ENCODE data around the gene PURB. TPM values are rescaled to one million over a fixed set of nuclear protein-coding genes. Genes with fewer than 3 reads are reported as not detected.
"Not testable (repeated sequence)": the region's sequence is repeated elsewhere in the genome, so short reads cannot be mapped to it uniquely, and the experiment has no call there.

The PURB gene
- total RNA-seq, 3 donors from 2014 or later (not counting 1 experiment from before 2014, with no cell fraction given), result 28.5 to 36.0 (median 33.7) TPM

DNA sequence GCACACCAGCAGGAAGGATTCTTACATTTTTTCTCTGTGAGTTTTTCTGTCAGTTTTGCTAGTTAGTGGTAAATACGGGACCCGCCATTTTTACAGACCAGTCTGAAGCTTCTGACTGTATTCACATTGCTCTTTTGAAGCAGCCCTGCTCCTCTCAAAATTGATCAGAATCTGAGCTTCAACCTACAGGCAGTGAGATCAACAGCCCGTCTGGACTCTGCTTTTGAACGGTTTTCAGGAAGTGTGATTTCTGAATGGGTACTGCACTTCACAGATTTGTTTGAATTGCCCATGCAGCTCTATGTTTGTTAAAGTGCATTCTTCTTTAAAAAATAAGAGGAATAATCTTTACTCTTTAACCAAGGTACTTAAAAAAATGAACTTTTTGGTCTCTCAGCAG, 8.9 kb downstream of the PURB start:
- H3K9me3 ChIP-seq (ENCODE audit: control insufficient read depth, insufficient read depth, low read length), result no peaks in the 10 kb centered on the region
- peaks cover 2% of the 10 kb centered on the region for H3K36me3 ChIP-seq (ENCODE audit: control insufficient read depth, insufficient read depth, low read length)
- Mint-ChIP-seq H3K27ac (peak overlapping the region in 1 of 2 donors; percentile 23), H3K27me3 (ENCODE audit: low read depth in 2 of 2) (no peaks in the 10 kb centered on the region), H3K9me3 (no peaks in the 10 kb centered on the region), H3K4me1 (peaks cover 20% of the 10 kb centered on the region in 2 donors), H3K36me3 (no peaks in the 10 kb centered on the region), H3K4me3 (no peak overlapping the region)
- H3K27ac ChIP-seq (ENCODE audit: low read length), result no peak overlapping the region
- DNase-seq (no peak), ATAC-seq (no peak)
- WGBS (ENCODE audit: insufficient coverage), result 55% methylated on average over 4 of the region's 4 CpGs
- no peak overlapping the region for H3K4me3 ChIP-seq (ENCODE audit: low read length)
- H3K4me1 ChIP-seq (ENCODE audit: control insufficient read depth, insufficient read depth, low read length), result peaks cover 7% of the 10 kb centered on the region
- no peaks in the 10 kb centered on the region for H3K27me3 ChIP-seq (ENCODE audit: control insufficient read depth, insufficient read depth, low read length)
- intact Hi-C loops (cut with micrococcal nuclease), result no loop called here
- TF ChIP-seq, protein P1, sequence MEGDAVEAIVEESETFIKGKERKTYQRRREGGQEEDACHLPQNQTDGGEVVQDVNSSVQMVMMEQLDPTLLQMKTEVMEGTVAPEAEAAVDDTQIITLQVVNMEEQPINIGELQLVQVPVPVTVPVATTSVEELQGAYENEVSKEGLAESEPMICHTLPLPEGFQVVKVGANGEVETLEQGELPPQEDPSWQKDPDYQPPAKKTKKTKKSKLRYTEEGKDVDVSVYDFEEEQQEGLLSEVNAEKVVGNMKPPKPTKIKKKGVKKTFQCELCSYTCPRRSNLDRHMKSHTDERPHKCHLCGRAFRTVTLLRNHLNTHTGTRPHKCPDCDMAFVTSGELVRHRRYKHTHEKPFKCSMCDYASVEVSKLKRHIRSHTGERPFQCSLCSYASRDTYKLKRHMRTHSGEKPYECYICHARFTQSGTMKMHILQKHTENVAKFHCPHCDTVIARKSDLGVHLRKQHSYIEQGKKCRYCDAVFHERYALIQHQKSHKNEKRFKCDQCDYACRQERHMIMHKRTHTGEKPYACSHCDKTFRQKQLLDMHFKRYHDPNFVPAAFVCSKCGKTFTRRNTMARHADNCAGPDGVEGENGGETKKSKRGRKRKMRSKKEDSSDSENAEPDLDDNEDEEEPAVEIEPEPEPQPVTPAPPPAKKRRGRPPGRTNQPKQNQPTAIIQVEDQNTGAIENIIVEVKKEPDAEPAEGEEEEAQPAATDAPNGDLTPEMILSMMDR (IDR thresholded peaks at IDR 0.05), result no peak

DNA sequence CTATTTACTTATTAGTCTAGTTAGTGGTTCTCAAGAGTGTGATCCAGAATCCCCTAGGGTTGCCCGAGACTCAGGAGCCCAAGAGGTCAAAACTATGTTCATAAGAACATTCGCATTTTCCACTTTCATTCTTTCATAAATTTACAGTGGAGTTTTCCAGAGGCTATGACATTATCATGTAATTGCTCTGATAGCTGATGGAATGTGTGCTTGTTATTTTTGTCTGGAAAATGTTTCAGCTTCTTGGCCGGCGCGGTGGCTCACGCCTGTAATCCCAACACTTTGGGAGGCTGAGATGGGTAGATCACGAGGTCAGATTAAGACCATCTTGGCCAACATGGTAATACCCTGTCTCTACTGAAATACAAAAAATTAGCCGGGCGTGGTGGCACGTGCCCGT, 10.1 kb downstream of the PURB start:
- DNase-seq, result no peak
- Histone ChIP-seq H3K36me3 (ENCODE audit: control insufficient read depth, insufficient read depth, low read length) (peaks cover 2% of the 10 kb centered on the region), H3K27ac (ENCODE audit: low read length) (no peak overlapping the region), H3K4me3 (ENCODE audit: low read length) (no peak overlapping the region), H3K27me3 (ENCODE audit: control insufficient read depth, insufficient read depth, low read length) (no peaks in the 10 kb centered on the region), H3K4me1 (ENCODE audit: control insufficient read depth, insufficient read depth, low read length) (no peaks in the 10 kb centered on the region), H3K9me3 (ENCODE audit: control insufficient read depth, insufficient read depth, low read length) (no peaks in the 10 kb centered on the region)
- Mint-ChIP-seq H3K27ac (peak overlapping the region in 1 of 2 donors; percentile 23), H3K4me3 (no peak overlapping the region), H3K36me3 (no peaks in the 10 kb centered on the region), H3K4me1 (peaks cover 8% of the 10 kb centered on the region in 2 donors), H3K9me3 (no peaks in the 10 kb centered on the region), H3K27me3 (ENCODE audit: low read depth in 2 of 2) (no peaks in the 10 kb centered on the region)
- ATAC-seq, result no peak
- TF ChIP-seq, protein P1 (IDR thresholded peaks at IDR 0.05), result no peak
- 97% methylated on average over 10 of the region's 11 CpGs for WGBS (ENCODE audit: insufficient coverage)
- intact Hi-C loops (cut with micrococcal nuclease), result no loop called here

DNA sequence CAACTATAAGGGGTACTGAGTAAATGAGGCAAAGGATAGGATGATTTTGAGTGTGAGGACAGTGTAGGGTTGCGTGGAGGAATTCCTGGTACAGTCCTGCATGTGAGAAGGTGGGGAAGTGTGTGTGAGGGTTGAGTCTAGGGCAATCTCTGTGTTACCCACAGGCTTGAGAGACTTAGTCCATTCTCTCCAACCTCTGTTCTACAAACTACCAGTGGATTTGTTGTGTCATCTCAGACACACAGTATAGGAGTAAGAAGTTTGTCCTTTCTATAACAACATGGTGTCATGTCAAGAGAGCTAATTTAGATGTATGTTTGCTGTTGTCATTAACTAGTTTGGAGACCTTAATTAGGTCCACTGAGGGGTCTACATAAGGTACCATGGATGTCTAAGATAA, 12.5 kb downstream of the PURB start:
- H3K36me3 ChIP-seq (ENCODE audit: control insufficient read depth, insufficient read depth, low read length), result no peaks in the 10 kb centered on the region
- no peak overlapping the region for H3K27ac ChIP-seq (ENCODE audit: low read length)
- no peak for DNase-seq
- no peaks in the 10 kb centered on the region for H3K27me3 ChIP-seq (ENCODE audit: control insufficient read depth, insufficient read depth, low read length)
- H3K9me3 ChIP-seq (ENCODE audit: control insufficient read depth, insufficient read depth, low read length), result no peaks in the 10 kb centered on the region
- H3K4me3 ChIP-seq (ENCODE audit: low read length), result no peak overlapping the region
- WGBS (ENCODE audit: insufficient coverage), result 100% methylated on average over 1 of the region's 1 CpG
- H3K27me3 Mint-ChIP-seq (ENCODE audit: low read depth in 2 of 2), result no peaks in the 10 kb centered on the region
- no peaks in the 10 kb centered on the region for H3K4me1 ChIP-seq (ENCODE audit: control insufficient read depth, insufficient read depth, low read length)
- no peaks in the 10 kb centered on the region for H3K4me1 Mint-ChIP-seq
- H3K9me3 Mint-ChIP-seq, result no peaks in the 10 kb centered on the region
- no peak overlapping the region for H3K4me3 Mint-ChIP-seq
- no peak for ATAC-seq
- H3K27ac Mint-ChIP-seq, result no peak overlapping the region
- intact Hi-C loops (cut with micrococcal nuclease), result no loop called here
- H3K36me3 Mint-ChIP-seq, result no peaks in the 10 kb centered on the region
- TF ChIP-seq, protein P1 (IDR thresholded peaks at IDR 0.05), result no peak

DNA sequence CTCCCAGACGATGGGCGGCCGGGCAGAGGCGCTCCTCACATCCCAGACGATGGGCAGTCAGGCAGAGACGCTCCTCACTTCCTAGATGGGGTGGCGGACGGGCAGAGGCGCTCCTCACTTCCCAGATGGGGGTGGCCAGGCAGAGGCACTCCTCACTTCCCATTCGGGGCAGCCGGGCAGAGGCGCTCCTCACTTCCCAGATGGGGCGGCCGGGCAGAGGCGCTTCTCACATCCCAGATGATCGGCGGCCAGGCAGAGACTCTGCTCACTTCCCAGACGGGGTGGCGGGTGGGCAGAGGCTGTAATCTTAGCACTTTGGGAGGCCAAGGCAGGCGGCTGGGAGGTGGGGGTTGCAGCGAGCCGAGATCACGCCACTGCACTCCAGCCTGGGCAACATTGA, 13.4 kb downstream of the PURB start:
- H3K4me3 ChIP-seq (ENCODE audit: low read length); H3K27me3 ChIP-seq (ENCODE audit: control insufficient read depth, insufficient read depth, low read length); H3K9me3 Mint-ChIP-seq; H3K36me3 ChIP-seq (ENCODE audit: control insufficient read depth, insufficient read depth, low read length); H3K27ac Mint-ChIP-seq; DNase-seq; H3K27ac ChIP-seq (ENCODE audit: low read length); H3K9me3 ChIP-seq (ENCODE audit: control insufficient read depth, insufficient read depth, low read length); H3K4me3 Mint-ChIP-seq; ATAC-seq; H3K4me1 Mint-ChIP-seq; intact Hi-C loops (cut with micrococcal nuclease); H3K4me1 ChIP-seq (ENCODE audit: control insufficient read depth, insufficient read depth, low read length); H3K27me3 Mint-ChIP-seq (ENCODE audit: low read depth in 2 of 2); H3K36me3 Mint-ChIP-seq: not testable (repeated sequence)
- WGBS (ENCODE audit: insufficient coverage), result 95% methylated on average over 23 of the region's 23 CpGs

DNA sequence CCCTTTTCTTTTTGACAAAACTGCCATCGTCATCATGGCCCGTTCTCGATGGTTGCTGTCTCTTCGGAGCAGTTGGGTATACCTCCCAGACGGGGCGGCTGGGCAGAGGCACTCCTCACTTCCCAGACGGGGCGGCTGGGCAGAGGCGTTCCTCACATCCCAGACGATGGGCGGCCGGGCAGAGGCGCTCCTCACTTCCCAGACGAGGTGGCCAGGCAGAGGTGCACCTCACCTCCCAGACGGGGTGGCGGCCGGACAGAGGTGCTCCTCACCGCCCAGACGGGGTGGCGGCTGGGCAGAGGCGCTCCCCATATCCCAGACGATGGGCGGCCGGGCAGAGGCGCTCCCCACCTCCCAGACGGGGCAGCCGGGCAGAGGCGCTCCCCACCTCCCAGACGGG, 14.6 kb downstream of the PURB start:
- H3K9me3 ChIP-seq (ENCODE audit: control insufficient read depth, insufficient read depth, low read length); H3K9me3 Mint-ChIP-seq; ATAC-seq; H3K36me3 ChIP-seq (ENCODE audit: control insufficient read depth, insufficient read depth, low read length); H3K27ac Mint-ChIP-seq; H3K36me3 Mint-ChIP-seq; H3K4me3 Mint-ChIP-seq; H3K4me1 Mint-ChIP-seq; H3K27ac ChIP-seq (ENCODE audit: low read length); intact Hi-C loops (cut with micrococcal nuclease); H3K4me1 ChIP-seq (ENCODE audit: control insufficient read depth, insufficient read depth, low read length); H3K4me3 ChIP-seq (ENCODE audit: low read length); H3K27me3 Mint-ChIP-seq (ENCODE audit: low read depth in 2 of 2); DNase-seq; H3K27me3 ChIP-seq (ENCODE audit: control insufficient read depth, insufficient read depth, low read length): not testable (repeated sequence)
- WGBS (ENCODE audit: insufficient coverage), result 90% methylated on average over 26 of the region's 29 CpGs

DNA sequence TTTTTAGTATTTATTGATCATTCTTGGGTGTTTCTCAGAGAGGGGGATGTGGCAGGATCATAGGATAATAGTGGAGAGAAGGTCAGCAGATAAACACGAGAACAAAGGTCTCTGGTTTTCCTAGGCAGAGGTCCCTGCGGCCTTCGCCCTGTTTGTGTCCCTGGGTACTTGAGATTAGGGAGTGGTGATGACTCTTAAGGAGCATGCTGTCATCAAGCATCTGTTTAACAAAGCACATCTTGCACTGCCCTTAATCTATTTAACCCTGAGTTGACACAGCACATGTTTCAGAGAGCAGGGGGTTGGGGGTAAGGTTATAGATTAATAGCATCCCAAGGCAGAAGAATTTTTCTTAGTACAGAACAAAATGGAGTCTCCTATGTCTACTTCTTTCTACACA, 15.0 kb downstream of the PURB start:
- H3K27ac Mint-ChIP-seq; H3K27ac ChIP-seq (ENCODE audit: low read length); H3K4me1 Mint-ChIP-seq; H3K4me1 ChIP-seq (ENCODE audit: control insufficient read depth, insufficient read depth, low read length); DNase-seq; ATAC-seq; H3K9me3 Mint-ChIP-seq; intact Hi-C loops (cut with micrococcal nuclease); H3K9me3 ChIP-seq (ENCODE audit: control insufficient read depth, insufficient read depth, low read length); H3K27me3 ChIP-seq (ENCODE audit: control insufficient read depth, insufficient read depth, low read length); H3K36me3 ChIP-seq (ENCODE audit: control insufficient read depth, insufficient read depth, low read length); H3K27me3 Mint-ChIP-seq (ENCODE audit: low read depth in 2 of 2); H3K4me3 ChIP-seq (ENCODE audit: low read length); H3K4me3 Mint-ChIP-seq; H3K36me3 Mint-ChIP-seq: not testable (repeated sequence)
- WGBS (ENCODE audit: insufficient coverage), result 96% methylated on average over 3 of the region's 3 CpGs

All from natural killer cell (primary cell).